HG03060 (cell line): ENCODE measurements around the gene GSTCD.
"Not testable (repeated sequence)": the region's sequence is repeated elsewhere in the genome, so short reads cannot be mapped to it uniquely, and the experiment has no call there.

Experiments
- ATAC-seq: cut with Tn5 transposase; IDR thresholded peaks from one replicate; pipeline ENCODE4 v1.9.1; 2021; ENCODE audit warnings: low read depth, moderate number of reproducible peaks; ENCODE audit not compliant: unreplicated experiment

The GSTCD gene

GRCh38 chr4:105714932-105715331 lies 6.3 kb downstream of the GSTCD start:
- no peak for ATAC-seq

- ATAC-seq: no peak
These were observed 7.2 kb downstream of the GSTCD start for GRCh38 chr4:105715692-105716278.

GRCh38 chr4:105719204-105719603 lies 10.6 kb downstream of the GSTCD start:
- no peak for ATAC-seq

- no peak for ATAC-seq
These were observed 17.0 kb downstream of the GSTCD start for GRCh38 chr4:105725623-105726022.

- ATAC-seq: not testable (repeated sequence)
These were observed 21.3 kb downstream of the GSTCD start for GRCh38 chr4:105729895-105730294.

- not testable (repeated sequence) for ATAC-seq
These were observed 26.6 kb downstream of the GSTCD start for GRCh38 chr4:105735217-105735616.

GRCh38 chr4:105741548-105741947 lies 33.0 kb downstream of the GSTCD start:
- no peak for ATAC-seq

- ATAC-seq: no peak
These were observed 39.6 kb downstream of the GSTCD start for GRCh38 chr4:105748222-105748621.

- no peak for ATAC-seq
These were observed 43.2 kb downstream of the GSTCD start for GRCh38 chr4:105751718-105752299.

GRCh38 chr4:105753361-105753760 lies 44.8 kb downstream of the GSTCD start:
- ATAC-seq: no peak

GRCh38 chr4:105755375-105755774 lies 46.8 kb downstream of the GSTCD start:
- no peak for ATAC-seq

- no peak for ATAC-seq
These were observed 50.4 kb downstream of the GSTCD start for GRCh38 chr4:105758958-105759357.

- ATAC-seq: no peak
These were observed 57.3 kb downstream of the GSTCD start for GRCh38 chr4:105765690-105766407.

GRCh38 chr4:105767579-105767978 lies 59.0 kb downstream of the GSTCD start:
- ATAC-seq: no peak

GRCh38 chr4:105770524-105770923 lies 61.9 kb downstream of the GSTCD start:
- not testable (repeated sequence) for ATAC-seq

GRCh38 chr4:105772065-105772464 lies 63.5 kb downstream of the GSTCD start:
- ATAC-seq: not testable (repeated sequence)

GRCh38 chr4:105775760-105776415 lies 67.3 kb downstream of the GSTCD start:
- ATAC-seq: not testable (repeated sequence)

- no peak for ATAC-seq
These were observed 71.6 kb downstream of the GSTCD start for GRCh38 chr4:105780176-105780575.

GRCh38 chr4:105784761-105785160 lies 76.2 kb downstream of the GSTCD start:
- no peak for ATAC-seq

GRCh38 chr4:105785792-105786191 lies 77.2 kb downstream of the GSTCD start:
- ATAC-seq: no peak

- ATAC-seq: no peak
These were observed 78.2 kb downstream of the GSTCD start for GRCh38 chr4:105786748-105787147.
